H9 (cell line): ENCODE data around the gene PRR35. TPM values are rescaled to one million over a fixed set of nuclear protein-coding genes. Genes with fewer than 3 reads are reported as not detected.

Experiments
- DNase-seq: peaks from one replicate; pipeline ENCODE4 v3.0.0-alpha.2; 2017
- H2AFZ ChIP-seq: one replicate; pipeline ENCODE4 v1.6.1; 2013; ENCODE audit warnings: mild to moderate bottlenecking, low read length, control low read depth, moderate library complexity
- H2AK5ac ChIP-seq: 2 replicates; pipeline ENCODE4 v1.6.1; 2013; ENCODE audit warnings: low read length, control low read depth, mixed read lengths; ENCODE audit not compliant: insufficient read length
- H2BK120ac ChIP-seq: one replicate; pipeline ENCODE4 v1.6.1; 2013; ENCODE audit warnings: low read depth, mild to moderate bottlenecking, low read length, control low read depth, inconsistent platforms; ENCODE audit not compliant: poor library complexity, severe bottlenecking
- H2BK12ac ChIP-seq: 2 replicates; pipeline ENCODE4 v1.6.1; 2013; ENCODE audit warnings: low read length, control low read depth, mixed read lengths, low read depth; ENCODE audit not compliant: insufficient read length
- H2BK15ac ChIP-seq: 2 replicates; pipeline ENCODE4 v1.6.1; 2013; ENCODE audit warnings: low read depth, low read length, control low read depth
- H2BK20ac ChIP-seq: one replicate; pipeline ENCODE4 v1.6.1; 2013; ENCODE audit warnings: low read depth, mild to moderate bottlenecking, low read length, control low read depth, inconsistent platforms; ENCODE audit not compliant: poor library complexity, severe bottlenecking
- H2BK5ac ChIP-seq: 2 replicates; pipeline ENCODE4 v1.6.1; 2013; ENCODE audit warnings: low read length, control low read depth, mixed read lengths; ENCODE audit not compliant: insufficient read length
- H3K14ac ChIP-seq: 2 replicates; pipeline ENCODE4 v1.6.1; 2013; ENCODE audit warnings: low read length, control low read depth; ENCODE audit not compliant: insufficient read depth
- H3K18ac ChIP-seq: 2 replicates; pipeline ENCODE4 v1.6.1; 2013; ENCODE audit warnings: low read depth, mild to moderate bottlenecking, mixed read lengths, low read length, control low read depth; ENCODE audit not compliant: insufficient read length
- H3K23ac ChIP-seq: 2 replicates; pipeline ENCODE4 v1.6.1; 2013; ENCODE audit warnings: low read length, control low read depth, mixed read lengths, low read depth; ENCODE audit not compliant: insufficient read length
- H3K23me2 ChIP-seq: 2 replicates; pipeline ENCODE4 v1.6.1; 2013; ENCODE audit warnings: low read depth, mild to moderate bottlenecking, mixed read lengths, low read length, control low read depth; ENCODE audit not compliant: insufficient read length, poor library complexity, severe bottlenecking
- H3K27ac ChIP-seq: 2 replicates; pipeline ENCODE4 v1.5.1; 2013; ENCODE audit warnings: low read length, control low read depth, mixed read lengths, low read depth; ENCODE audit not compliant: insufficient read length
- H3K27me3 ChIP-seq: 2 replicates; pipeline ENCODE4 v1.6.1; 2013; ENCODE audit warnings: low read length, control low read depth, inconsistent platforms; ENCODE audit not compliant: insufficient read depth
- H3K4ac ChIP-seq: 2 replicates; pipeline ENCODE4 v1.6.1; 2013; ENCODE audit warnings: low read depth, mild to moderate bottlenecking, control low read depth, inconsistent platforms, low read length, moderate library complexity
- H3K4me1 ChIP-seq: 2 replicates; pipeline ENCODE4 v1.6.1; 2013; ENCODE audit warnings: low read length, control low read depth, inconsistent platforms; ENCODE audit not compliant: insufficient read depth
- H3K4me2 ChIP-seq: 2 replicates; pipeline ENCODE4 v1.6.1; 2013; ENCODE audit warnings: low read length, control low read depth, mixed read lengths; ENCODE audit not compliant: insufficient read length, insufficient read depth
- H3K56ac ChIP-seq: 2 replicates; pipeline ENCODE4 v1.6.1; 2013; ENCODE audit warnings: low read depth, mild to moderate bottlenecking, mixed read lengths, low read length, control low read depth; ENCODE audit not compliant: insufficient read length
- H3K79me1 ChIP-seq: 2 replicates; pipeline ENCODE4 v1.6.1; 2013; ENCODE audit warnings: low read depth, mild to moderate bottlenecking, moderate library complexity, low read length, control low read depth, inconsistent platforms; ENCODE audit not compliant: insufficient read depth, poor library complexity, severe bottlenecking
- H3K79me2 ChIP-seq: 2 replicates; pipeline ENCODE4 v1.6.1; 2013; ENCODE audit warnings: low read length, control low read depth, inconsistent platforms; ENCODE audit not compliant: insufficient read depth
- H3K9ac ChIP-seq: 2 replicates; pipeline ENCODE4 v1.6.1; 2013; ENCODE audit warnings: low read length, control low read depth, mixed read lengths; ENCODE audit not compliant: insufficient read length; ENCODE audit errors: extremely low read depth
- H3K9me3 ChIP-seq: one replicate; pipeline ENCODE4 v1.6.1; 2013; ENCODE audit warnings: low read depth, low read length, inconsistent platforms; ENCODE audit not compliant: control insufficient read depth
- H3T11ph ChIP-seq: one replicate; pipeline ENCODE4 v1.6.1; 2013; ENCODE audit warnings: mild to moderate bottlenecking, low read length, control low read depth, inconsistent platforms
- H4K20me1 ChIP-seq: one replicate; pipeline ENCODE4 v1.6.1; 2013; ENCODE audit not compliant: control insufficient read depth, insufficient read length, insufficient read depth
- H4K5ac ChIP-seq: 2 replicates; pipeline ENCODE4 v1.6.1; 2013; ENCODE audit warnings: low read depth, mild to moderate bottlenecking, mixed read lengths, low read length, control low read depth; ENCODE audit not compliant: insufficient read length
- H4K8ac ChIP-seq: replicated peaks from 2 replicates; pipeline ENCODE4 v1.6.1; 2013; ENCODE audit warnings: low read length, control low read depth, mixed read lengths, low read depth; ENCODE audit not compliant: insufficient read length
- H4K91ac ChIP-seq: 2 replicates; pipeline ENCODE4 v1.6.1; 2013; ENCODE audit warnings: low read depth, mild to moderate bottlenecking, moderate library complexity, mixed read lengths, low read length, control low read depth; ENCODE audit not compliant: insufficient read length
- H3K27ac Mint-ChIP-seq, 3 experiments: 2 replicates in 2 of 3; 3 replicates in 1 of 3; pipeline ENCODE4 v1.8.0; 2020 to 2021; ENCODE audit warnings: mixed read lengths in 3 of 3, mild to moderate bottlenecking in 1 of 3, moderate library complexity in 1 of 3
- H3K27me3 Mint-ChIP-seq: 2 replicates; pipeline ENCODE4 v1.8.0; 2021; ENCODE audit warnings: low read depth, mild to moderate bottlenecking, moderate library complexity, mixed read lengths
- H3K36me3 Mint-ChIP-seq, 3 experiments: 2 replicates in 2 of 3; 3 replicates in 1 of 3; pipeline ENCODE4 v1.8.0; 2020 to 2021; ENCODE audit warnings: low read depth in 3 of 3, mixed read lengths in 3 of 3; ENCODE audit not compliant: insufficient read depth in 1 of 3
- H3K4me1 Mint-ChIP-seq, 2 experiments: 2 replicates each; pipeline ENCODE4 v1.8.0; 2020; ENCODE audit warnings: mixed read lengths in 2 of 2
- H3K4me3 Mint-ChIP-seq, 2 experiments: 2 replicates in 1 of 2; 3 replicates in 1 of 2; pipeline ENCODE4 v1.8.0; 2020 to 2021; ENCODE audit warnings: mild to moderate bottlenecking in 2 of 2, mixed read lengths in 2 of 2, moderate library complexity in 1 of 2
- H3K9me3 Mint-ChIP-seq, 2 experiments: 2 replicates in 1 of 2; 3 replicates in 1 of 2; pipeline ENCODE4 v1.8.0; 2020; ENCODE audit warnings: mild to moderate bottlenecking in 2 of 2, mixed read lengths in 2 of 2, moderate library complexity in 1 of 2
- CTCF ChIP-seq: fragments of 200-600 bp; sonication (generic); conservative IDR thresholded peaks from 3 replicates; pipeline ENCODE4 v1.8.0; 2021; ENCODE audit warnings: antibody characterized with exemption, mild to moderate bottlenecking
- WGBS: extraction: QIAGEN DNeasy Blood & Tissue Kit; methylation state at CpG from one replicate; pipeline ENCODE4 v1.1.7; 2013; ENCODE audit warnings: missing lambda C conversion rate, low lambda C conversion rate, mixed read lengths; ENCODE audit not compliant: insufficient read length; ENCODE audit errors: extremely low coverage; 5-methylcytosine and 5-hydroxymethylcytosine counted together
- total RNA-seq: library from RNA; stranded (reverse); gene quantifications from 2 replicates; pipeline ENCODE4 v1.2.1, GENCODE V29; 2021

PRR35 gene
- total RNA-seq, 1 experiment from 2014 or later, result 0.33 TPM

- DNase-seq, result no peak
- H2BK120ac ChIP-seq, result no peak overlapping the region
- H3K18ac ChIP-seq, result no peak overlapping the region
- no peaks in the 10 kb centered on the region for H3K4me1 ChIP-seq
- no peak overlapping the region for H3K14ac ChIP-seq
- H3T11ph ChIP-seq, result no peak overlapping the region
- no peaks in the 10 kb centered on the region for H3K23me2 ChIP-seq
- no peaks in the 10 kb centered on the region for H3K79me2 ChIP-seq
- no peak overlapping the region for H3K4ac ChIP-seq
- H2AK5ac ChIP-seq, result no peak overlapping the region
- H2AFZ ChIP-seq, result no peak overlapping the region
- Mint-ChIP-seq H3K36me3 (peaks cover 4 to 20% (median 14%) of the 10 kb centered on the region in 3 experiments; a peak in 6 of 7 replicates), H3K9me3 (no peaks in the 10 kb centered on the region), H3K4me3 (no peak overlapping the region), H3K27me3 (no peaks in the 10 kb centered on the region; the same call in 1 of the 2 replicates), H3K27ac (no peak overlapping the region), H3K4me1 (peaks cover 0 to 5% of the 10 kb centered on the region in 2 experiments; a peak in 2 of 4 replicates)
- H2BK5ac ChIP-seq, result no peak overlapping the region
- no peak overlapping the region for H3K4me2 ChIP-seq
- no peak overlapping the region for H3K23ac ChIP-seq
- H4K5ac ChIP-seq, result no peak overlapping the region
- H3K27ac ChIP-seq, result no peak overlapping the region
- H3K27me3 ChIP-seq, result no peaks in the 10 kb centered on the region
- H3K9ac ChIP-seq, result no peak overlapping the region
- no peak overlapping the region for H4K8ac ChIP-seq
- H3K9me3 ChIP-seq, result no peaks in the 10 kb centered on the region
- no peak overlapping the region for H4K91ac ChIP-seq
- H3K56ac ChIP-seq, result no peak overlapping the region
- H2BK20ac ChIP-seq, result no peak overlapping the region
- whole genome bisulfite sequencing, result no CpG with 5 or more reads among the region's 35 CpGs
- H2BK12ac ChIP-seq, result no peak overlapping the region
- TF ChIP-seq CTCF, result no peak
- no peaks in the 10 kb centered on the region for H3K79me1 ChIP-seq
- H4K20me1 ChIP-seq, result no peaks in the 10 kb centered on the region
- H2BK15ac ChIP-seq, result no peak overlapping the region
These were observed 40.1 kb upstream of the PRR35 start for GRCh38 chr16:519841-520687.
